IMR-90 (cell line): ENCODE results near the gene PLXDC1. TPM values are rescaled to one million over a fixed set of nuclear protein-coding genes. Genes with fewer than 3 reads are reported as not detected.

Experiments
- ATAC-seq: fragments of 200-7000 bp; cut with Tn5 transposase; 2 replicates; pipeline ENCODE4 v1.9.1; 2020; ENCODE audit warnings: low read depth, mild to moderate bottlenecking, moderate library complexity
- BruUV-seq: library from RNA; stranded (reverse); fragments of 400-500 nt; replicated peaks from 2 replicates; lab custom pipeline; 2021; lab: Mats Ljungman, UMichigan
- CTCF ChIA-PET: fragments of 300-600 bp; formaldehyde crosslinking; extraction: SDS; loops from one replicate; lab custom pipeline; 2021; ENCODE audit warnings: antibody characterized with exemption; lab: Yijun Ruan, JAX
- POLR2A ChIA-PET: fragments of 300-600 bp; sonication (Branson Sonifier 250); formaldehyde crosslinking; loops from one replicate; lab custom pipeline; 2022; ENCODE audit warnings: antibody characterized with exemption; ENCODE audit not compliant: unreplicated experiment; lab: Charles Lee
- DNase-seq: peaks from one replicate; pipeline ENCODE4 v3.0.0; 2013
- H2AFZ ChIP-seq: replicated peaks from 2 replicates; pipeline ENCODE3; 2013; ENCODE audit warnings: low read length, mild to moderate bottlenecking; ENCODE audit not compliant: poor library complexity
- H2AK5ac ChIP-seq: 2 replicates; pipeline ENCODE4 v1.6.1; 2013; ENCODE audit warnings: low read depth, low read length, inconsistent platforms
- H2AK9ac ChIP-seq: replicated peaks from 2 replicates; pipeline ENCODE3; 2013; ENCODE audit warnings: mild to moderate bottlenecking, low read depth, low read length, moderate library complexity; ENCODE audit not compliant: poor library complexity
- H2BK120ac ChIP-seq: 2 replicates; pipeline ENCODE4 v1.6.1; 2013; ENCODE audit warnings: low read depth, low read length, inconsistent platforms
- H2BK15ac ChIP-seq: 3 replicates; pipeline ENCODE4 v1.6.1; 2013; ENCODE audit warnings: low read depth, low read length, inconsistent platforms
- H2BK20ac ChIP-seq: 2 replicates; pipeline ENCODE4 v1.6.1; 2013; ENCODE audit warnings: low read depth, mild to moderate bottlenecking, inconsistent platforms, low read length, moderate library complexity
- H2BK5ac ChIP-seq: 2 replicates; pipeline ENCODE4 v1.6.1; 2013; ENCODE audit warnings: mild to moderate bottlenecking, low read depth, low read length, inconsistent platforms; ENCODE audit not compliant: poor library complexity, severe bottlenecking
- H3K14ac ChIP-seq: replicated peaks from 2 replicates; pipeline ENCODE4 v1.6.1; 2013; ENCODE audit warnings: low read depth, low read length, inconsistent platforms
- H3K18ac ChIP-seq: 2 replicates; pipeline ENCODE4 v1.6.1; 2013; ENCODE audit warnings: low read depth, low read length, control low read depth
- H3K23ac ChIP-seq: 2 replicates; pipeline ENCODE4 v1.6.1; 2013; ENCODE audit warnings: low read depth, low read length, inconsistent platforms
- H3K27ac ChIP-seq: 2 replicates; pipeline ENCODE4 v1.5.1; 2013; ENCODE audit warnings: mild to moderate bottlenecking, control low read depth, low read length; ENCODE audit not compliant: insufficient read depth
- H3K27me3 ChIP-seq: 2 replicates; pipeline ENCODE4 v1.6.1; 2013; ENCODE audit warnings: low read length; ENCODE audit not compliant: control insufficient read depth, insufficient read depth
- H3K36me3 ChIP-seq: 2 replicates; pipeline ENCODE4 v1.6.1; 2013; ENCODE audit warnings: low read length, mixed read lengths; ENCODE audit not compliant: control insufficient read depth, insufficient read depth
- H3K4ac ChIP-seq: 2 replicates; pipeline ENCODE4 v1.6.1; 2013; ENCODE audit warnings: low read depth, low read length, inconsistent platforms
- H3K4me1 ChIP-seq: 2 replicates; pipeline ENCODE4 v1.6.1; 2013; ENCODE audit warnings: low read length, mixed read lengths; ENCODE audit not compliant: control insufficient read depth, insufficient read depth
- H3K4me2 ChIP-seq: 2 replicates; pipeline ENCODE4 v1.6.1; 2013; ENCODE audit warnings: low read depth, mild to moderate bottlenecking, control low read depth, low read length, moderate library complexity
- H3K4me3 ChIP-seq: 2 replicates; pipeline ENCODE4 v1.5.1; 2013; ENCODE audit warnings: low read depth, mild to moderate bottlenecking, control low read depth, low read length, moderate library complexity; ENCODE audit not compliant: insufficient read depth
- H3K56ac ChIP-seq: 2 replicates; pipeline ENCODE4 v1.6.1; 2013; ENCODE audit warnings: low read length, inconsistent platforms; ENCODE audit not compliant: insufficient read depth; ENCODE audit errors: extremely low read depth
- H3K79me1 ChIP-seq, 2 experiments: 2 replicates each; pipeline ENCODE4 v1.6.1; 2013; ENCODE audit warnings: low read length in 2 of 2, inconsistent platforms in 1 of 2, low read depth in 1 of 2
- H3K9ac ChIP-seq: 2 replicates; pipeline ENCODE4 v1.6.1; 2013; ENCODE audit warnings: low read depth, low read length, control low read depth
- H3K9me1 ChIP-seq: 2 replicates; pipeline ENCODE4 v1.6.1; 2013; ENCODE audit warnings: low read length, inconsistent platforms; ENCODE audit not compliant: insufficient read depth
- H3K9me3 ChIP-seq: 2 replicates; pipeline ENCODE4 v1.6.1; 2013; ENCODE audit warnings: low read length; ENCODE audit not compliant: control insufficient read depth, insufficient read depth
- H4K20me1 ChIP-seq: 2 replicates; pipeline ENCODE4 v1.6.1; 2013; ENCODE audit warnings: low read length, inconsistent platforms; ENCODE audit not compliant: insufficient read depth
- H4K5ac ChIP-seq: 2 replicates; pipeline ENCODE4 v1.6.1; 2013; ENCODE audit warnings: mild to moderate bottlenecking, low read depth, low read length, control low read depth
- H4K8ac ChIP-seq, 2 experiments: 2 replicates each; pipeline ENCODE4 v1.6.1; 2013; ENCODE audit warnings: low read depth in 2 of 2, low read length in 2 of 2, control low read depth in 1 of 2, inconsistent platforms in 1 of 2
- H4K91ac ChIP-seq: 2 replicates; pipeline ENCODE4 v1.6.1; 2013; ENCODE audit warnings: low read depth, low read length, inconsistent platforms; ENCODE audit not compliant: insufficient read depth
- MAFK ChIP-seq: IDR thresholded peaks from 2 replicates; pipeline ENCODE4 v1.6.1; 2012; ENCODE audit warnings: low read depth, low read length, improper control_type of control experiment
- RCOR1 ChIP-seq: IDR thresholded peaks from 2 replicates; pipeline ENCODE4 v1.6.1; 2012; ENCODE audit warnings: mild to moderate bottlenecking, low read length, improper control_type of control experiment; ENCODE audit not compliant: insufficient replicate concordance
- WGBS, 2 experiments: methylation state at CpG; one replicate each; pipeline versions ENCODE4 v1.1.5 to v1.1.7; 2013; ENCODE audit warnings: missing lambda C conversion rate in 2 of 2; ENCODE audit not compliant: insufficient read length in 1 of 2; ENCODE audit errors: extremely low coverage in 2 of 2; 5-methylcytosine and 5-hydroxymethylcytosine counted together
- dilution Hi-C: fragments of 300-500 bp; cut with HindIII; formaldehyde crosslinking; loops from one replicate; pipeline ENCODE4 v1.14.3; 2018; ENCODE audit warnings: low sequenced_read_pairs; ENCODE audit not compliant: unreplicated experiment
- in situ Hi-C: fragments of 300-500 bp; cut with MboI; formaldehyde crosslinking; loops from 3 replicates; pipeline ENCODE4 v1.14.3; 2019; ENCODE audit warnings: low sequenced_read_pairs, inconsistent platforms, mixed read lengths
- intact Hi-C: fragments of 100-400 bp; cut with micrococcal nuclease; formaldehyde crosslinking; loops from 2 replicates; pipeline ENCODE4 v1.10.0; 2022
- polyA plus RNA-seq, 3 experiments: library from polyadenylated mRNA; depleted of rRNA; stranded (reverse); fragments of >200 nt; gene quantifications; 2 replicates each; pipeline ENCODE4 v1.2.3, GENCODE V29; 2012; ENCODE audit warnings: low replicate concordance in 1 of 3
- total RNA-seq: library from RNA; depleted of rRNA; stranded (reverse); fragments of >200 nt; gene quantifications from 2 replicates; pipeline ENCODE4 v1.2.3, GENCODE V29; 2012

Gene PLXDC1
- total and polyA plus RNA-seq, 2 of the 4 experiments (the other 2 are of a cell fraction): under 0.01 to 0.50 TPM

DNA sequence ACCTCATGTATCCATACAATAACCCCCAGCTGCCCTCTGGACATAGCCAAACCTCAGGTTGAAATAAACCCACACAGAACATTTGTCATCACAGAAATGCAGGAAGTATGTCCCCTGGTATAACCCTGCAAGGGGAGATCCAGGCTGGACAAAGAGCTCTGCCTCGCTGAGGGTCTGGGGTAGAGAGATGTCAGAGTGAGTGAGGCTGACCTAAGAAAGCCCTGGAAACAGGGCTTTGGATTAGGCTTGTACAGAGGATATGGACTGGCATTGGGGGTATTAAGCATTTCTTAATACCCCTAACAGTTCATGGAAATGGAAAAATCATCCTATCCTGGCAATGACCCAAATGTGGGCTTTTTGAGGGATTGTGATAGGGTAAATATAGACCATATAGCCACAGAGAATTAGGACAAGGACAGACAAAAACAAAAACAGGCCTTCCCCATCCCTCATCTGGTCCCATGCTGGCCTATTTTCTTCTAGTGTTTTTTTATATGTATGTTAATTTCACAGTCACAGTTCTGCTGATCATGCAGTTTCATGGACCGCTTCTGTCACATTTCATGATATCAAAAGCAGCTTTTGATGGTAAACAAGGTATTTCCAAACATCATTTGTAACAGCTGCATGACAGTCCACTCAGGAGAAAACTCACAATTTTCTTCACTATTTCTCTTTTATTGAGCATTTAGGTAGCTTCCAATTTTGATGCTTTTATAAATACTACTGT, 26.1 kb downstream of the PLXDC1 start:
- Histone ChIP-seq H3K36me3 (no peaks in the 10 kb centered on the region), H3K56ac (no peak overlapping the region), H4K91ac (no peak overlapping the region), H3K27me3 (peaks cover 2% of the 10 kb centered on the region; the same call in 1 of the 2 replicates), H2BK15ac (no peak overlapping the region), H2AK9ac (no peak overlapping the region), H3K4me3 (no peak overlapping the region), H3K18ac (no peak overlapping the region), H2BK5ac (no peak overlapping the region), H2AK5ac (no peak overlapping the region), H3K4me2 (no peak overlapping the region), H3K9me3 (no peaks in the 10 kb centered on the region), H3K23ac (no peak overlapping the region), H2BK120ac (no peak overlapping the region), H4K8ac (no peak overlapping the region), H3K4ac (no peak overlapping the region), H2AFZ (no peak overlapping the region), H4K5ac (no peak overlapping the region), H2BK20ac (no peak overlapping the region), H3K9ac (no peak overlapping the region), H4K20me1 (no peaks in the 10 kb centered on the region), H3K14ac (no peak overlapping the region), H3K27ac (no peak overlapping the region), H3K79me1 (no peaks in the 10 kb centered on the region), H3K9me1 (0 out of 2 replicates have a peak, but pooled peaks cover 3% of the 10 kb centered on the region), H3K4me1 (no peaks in the 10 kb centered on the region)
- WGBS, 2 experiments: no CpG with 5 or more reads among the region's 2 CpGs
- ChIA-PET CTCF (no interaction called here), POLR2A (no interaction called here)
- no peak for ATAC-seq
- intact Hi-C loops: no loop called here
- in situ Hi-C loops: no loop called here
- BruUV-seq: no TSS peak
- dilution Hi-C loops: no loop called here
- no peak for DNase-seq
- TF ChIP-seq MAFK: peak; percentile 93
- no peak for TF ChIP-seq RCOR1
